Chondrocyte (in vitro differentiated cells): ENCODE measurements around the gene DUOX2. TPM values are rescaled to one million over a fixed set of nuclear protein-coding genes. Genes with fewer than 3 reads are reported as not detected.

Experiments used
- DNase-seq: peaks from one replicate; pipeline ENCODE4 v3.0.0; 2021; ENCODE audit warnings: mixed read lengths, low spot score
- H3K27ac Mint-ChIP-seq: one replicate; pipeline ENCODE4 v1.8.0; 2021; ENCODE audit warnings: mild to moderate bottlenecking, moderate library complexity, mixed read lengths; ENCODE audit not compliant: unreplicated experiment
- H3K27me3 Mint-ChIP-seq: 2 replicates; pipeline ENCODE4 v1.8.0; 2021; ENCODE audit warnings: low read depth, mixed read lengths
- H3K36me3 Mint-ChIP-seq: 2 replicates; pipeline ENCODE4 v1.8.0; 2021; ENCODE audit warnings: low read depth, mixed read lengths
- H3K4me1 Mint-ChIP-seq: 2 replicates; pipeline ENCODE4 v1.8.0; 2021; ENCODE audit warnings: low read depth, mild to moderate bottlenecking, mixed read lengths
- H3K4me3 Mint-ChIP-seq: one replicate; pipeline ENCODE4 v1.8.0; 2021; ENCODE audit warnings: mild to moderate bottlenecking, moderate library complexity, mixed read lengths; ENCODE audit not compliant: unreplicated experiment
- H3K9me3 Mint-ChIP-seq: 2 replicates; pipeline ENCODE4 v1.8.0; 2021; ENCODE audit warnings: low read depth, mixed read lengths
- CTCF ChIP-seq: fragments of 200-600 bp; sonication (generic); IDR thresholded peaks from 2 replicates; pipeline ENCODE4 v1.5.0; 2021; ENCODE audit warnings: antibody characterized with exemption, mild to moderate bottlenecking, moderate library complexity
- total RNA-seq: library from RNA; stranded (reverse); gene quantifications from 3 replicates; pipeline ENCODE4 v1.2.1, GENCODE V29; 2021

DUOX2 gene
- total RNA-seq, 1 donor from 2014 or later, result not detected

DNA sequence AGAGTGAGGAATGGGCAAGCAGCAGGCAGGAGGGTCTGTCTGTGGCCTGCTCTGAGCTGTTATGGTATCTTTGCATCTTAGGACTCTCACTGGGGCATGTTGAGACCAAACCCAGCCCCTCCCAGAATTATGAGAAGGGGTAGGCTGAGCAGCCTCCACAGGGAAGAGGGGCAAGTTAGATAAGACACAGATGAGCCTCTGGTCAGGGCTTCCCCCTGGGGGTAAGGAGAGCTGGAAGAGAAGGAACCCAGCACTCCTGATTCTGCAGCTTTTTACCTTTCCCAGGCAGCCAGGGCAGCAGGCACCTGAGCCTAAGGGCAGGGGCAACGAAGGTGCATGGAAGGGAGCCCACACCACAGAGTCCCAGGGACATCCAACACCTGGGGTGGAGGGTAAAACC is 35.1 kb upstream of the DUOX2 start:
- Mint-ChIP-seq H3K27me3 (peaks cover 4% of the 10 kb centered on the region), H3K4me1 (no peaks in the 10 kb centered on the region), H3K36me3 (peaks cover 9% of the 10 kb centered on the region), H3K27ac (no peak overlapping the region), H3K4me3 (no peak overlapping the region), H3K9me3 (no peaks in the 10 kb centered on the region)
- no peak for TF ChIP-seq CTCF
- no peak for DNase-seq

- H3K4me1 Mint-ChIP-seq, result no peaks in the 10 kb centered on the region
- H3K27ac Mint-ChIP-seq, result no peak overlapping the region
- peaks cover 6% of the 10 kb centered on the region for H3K27me3 Mint-ChIP-seq
- peaks cover 9% of the 10 kb centered on the region for H3K36me3 Mint-ChIP-seq
- no peak for TF ChIP-seq CTCF
- DNase-seq, result no peak
- no peaks in the 10 kb centered on the region for H3K9me3 Mint-ChIP-seq
- no peak overlapping the region for H3K4me3 Mint-ChIP-seq
These were observed 34.4 kb upstream of the DUOX2 start for GRCh38 chr15:45148076-45149059.

DNA sequence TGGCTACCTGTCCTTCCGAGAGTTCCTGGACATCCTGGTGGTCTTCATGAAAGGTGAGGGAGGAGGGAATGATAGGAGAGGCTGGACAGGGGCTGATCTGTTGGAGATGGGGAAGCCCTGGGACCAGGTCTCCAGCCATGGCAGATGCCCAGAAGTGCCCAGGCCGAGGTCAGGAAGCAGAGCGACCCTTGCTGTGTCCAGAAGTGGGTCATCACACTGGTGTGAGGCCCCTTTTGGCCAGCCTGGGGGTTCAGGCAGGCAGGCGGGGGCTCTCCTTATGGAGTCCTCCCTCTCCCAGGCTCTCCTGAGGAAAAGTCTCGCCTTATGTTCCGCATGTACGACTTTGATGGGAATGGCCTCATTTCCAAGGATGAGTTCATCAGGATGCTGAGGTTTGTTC is 33.6 kb upstream of the DUOX2 start:
- H3K9me3 Mint-ChIP-seq, result no peaks in the 10 kb centered on the region
- peaks cover 6% of the 10 kb centered on the region for H3K36me3 Mint-ChIP-seq
- TF ChIP-seq CTCF, result no peak
- peaks cover 6% of the 10 kb centered on the region for H3K27me3 Mint-ChIP-seq
- no peak for DNase-seq
- H3K4me3 Mint-ChIP-seq, result no peak overlapping the region
- H3K27ac Mint-ChIP-seq, result no peak overlapping the region
- no peaks in the 10 kb centered on the region for H3K4me1 Mint-ChIP-seq

- Mint-ChIP-seq H3K4me3 (no peak overlapping the region), H3K36me3 (no peaks in the 10 kb centered on the region), H3K4me1 (no peaks in the 10 kb centered on the region), H3K27ac (no peak overlapping the region), H3K27me3 (peaks cover 6% of the 10 kb centered on the region), H3K9me3 (no peaks in the 10 kb centered on the region)
- DNase-seq, result no peak
- TF ChIP-seq CTCF, result no peak
These were observed 32.4 kb upstream of the DUOX2 start for GRCh38 chr15:45146405-45146804.

DNA sequence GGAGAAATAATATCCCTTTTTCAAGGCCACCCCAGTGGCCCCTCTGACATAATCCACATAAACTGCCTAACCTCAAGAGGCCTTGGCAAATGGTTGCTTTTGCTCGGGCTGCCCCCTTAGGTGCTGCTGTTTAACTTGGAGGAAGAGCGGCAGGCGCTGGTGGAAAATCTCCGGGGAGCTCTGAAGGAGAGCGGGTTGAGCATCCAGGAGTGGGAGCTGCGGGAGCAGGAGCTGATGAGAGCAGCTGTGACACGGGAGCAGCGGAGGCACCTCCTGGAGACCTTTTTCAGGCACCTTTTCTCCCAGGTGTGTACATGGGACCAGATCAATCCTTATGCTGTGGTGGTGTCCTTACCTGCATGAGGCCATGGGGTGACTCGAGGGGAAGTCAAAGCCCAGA is 30.8 kb upstream of the DUOX2 start:
- Mint-ChIP-seq H3K27ac (no peak overlapping the region), H3K36me3 (no peaks in the 10 kb centered on the region), H3K4me1 (no peaks in the 10 kb centered on the region), H3K9me3 (no peaks in the 10 kb centered on the region), H3K4me3 (no peak overlapping the region), H3K27me3 (peaks cover 6% of the 10 kb centered on the region)
- DNase-seq, result no peak
- TF ChIP-seq CTCF, result no peak
